OCI-LY7 (cell line): ENCODE data around the gene GTF2IRD1. TPM values are rescaled to one million over a fixed set of nuclear protein-coding genes. Genes with fewer than 3 reads are reported as not detected.

Experiments used
- BruUV-seq: library from RNA; stranded (reverse); fragments of 400-500 nt; replicated peaks from 2 replicates; lab custom pipeline; 2021; lab: Mats Ljungman, UMichigan
- CTCF ChIA-PET: fragments of 300-600 bp; sonication (Branson Sonifier 250); formaldehyde crosslinking; loops from one replicate; lab custom pipeline; 2022; ENCODE audit warnings: antibody characterized with exemption; ENCODE audit not compliant: unreplicated experiment; lab: Charles Lee
- POLR2A ChIA-PET: fragments of 300-600 bp; sonication (Branson Sonifier 250); formaldehyde crosslinking; loops from one replicate; lab custom pipeline; 2022; ENCODE audit warnings: antibody characterized with exemption; lab: Charles Lee
- DNase-seq: peaks from one replicate; pipeline ENCODE4 v3.0.0-alpha.2; 2015; ENCODE audit warnings: low spot score
- H2AFZ ChIP-seq: fragments of 200-600 bp; sonication (generic), shearing (Covaris generic); 2 replicates; pipeline ENCODE4 v1.6.1; 2014; ENCODE audit warnings: mild to moderate bottlenecking, antibody characterized with exemption, low read length, moderate library complexity
- H3K27ac ChIP-seq: fragments of 200-600 bp; sonication (generic); 2 replicates; pipeline ENCODE4 v1.5.1; 2014; ENCODE audit warnings: mixed run types, low read depth, mild to moderate bottlenecking, moderate library complexity, low read length, inconsistent platforms; ENCODE audit not compliant: poor library complexity, severe bottlenecking
- H3K36me3 ChIP-seq: fragments of 200-600 bp; sonication (generic); 2 replicates; pipeline ENCODE4 v1.6.1; 2014; ENCODE audit warnings: mild to moderate bottlenecking, antibody characterized with exemption, low read length, moderate library complexity, mixed read lengths; ENCODE audit not compliant: insufficient read depth
- H3K4me1 ChIP-seq: fragments of 200-600 bp; sonication (generic); 2 replicates; pipeline ENCODE4 v1.5.1; 2014; ENCODE audit warnings: mild to moderate bottlenecking, low read length; ENCODE audit not compliant: insufficient read depth, poor library complexity, severe bottlenecking
- H3K4me2 ChIP-seq: fragments of 200-600 bp; sonication (generic); 2 replicates; pipeline ENCODE4 v1.6.1; 2014; ENCODE audit warnings: mild to moderate bottlenecking, low read length
- H3K4me3 ChIP-seq: fragments of 200-600 bp; sonication (generic); 2 replicates; pipeline ENCODE4 v1.5.1; 2014; ENCODE audit warnings: mild to moderate bottlenecking, low read depth, low read length; ENCODE audit not compliant: poor library complexity, severe bottlenecking
- H3K79me2 ChIP-seq: fragments of 200-600 bp; sonication (generic); 2 replicates; pipeline ENCODE4 v1.6.1; 2016; ENCODE audit warnings: low read depth, mild to moderate bottlenecking, low read length, moderate library complexity, mixed read lengths; ENCODE audit not compliant: insufficient read depth
- H3K9me2 ChIP-seq: fragments of 200-600 bp; sonication (generic); 2 replicates; pipeline ENCODE4 v1.6.1; 2016; ENCODE audit warnings: mild to moderate bottlenecking, low read length, mixed read lengths; ENCODE audit not compliant: insufficient read depth
- H3K9me3 ChIP-seq: fragments of 200-600 bp; sonication (generic); 2 replicates; pipeline ENCODE4 v1.6.1; 2014; ENCODE audit warnings: mild to moderate bottlenecking, mixed run types, low read length, mixed read lengths
- H4K20me1 ChIP-seq: fragments of 200-600 bp; sonication (generic); 2 replicates; pipeline ENCODE4 v1.6.1; 2014; ENCODE audit warnings: mild to moderate bottlenecking, antibody characterized with exemption, low read length, moderate library complexity, mixed read lengths; ENCODE audit not compliant: insufficient read depth
- EZH2phosphoT487 ChIP-seq: fragments of 200-600 bp; sonication (generic); IDR thresholded peaks from 2 replicates; pipeline ENCODE4 v1.6.1; 2018; ENCODE audit warnings: low read depth, borderline replicate concordance, mild to moderate bottlenecking, mixed run types, antibody characterized with exemption, low read length, moderate library complexity, mixed read lengths
- intact Hi-C: fragments of 100-400 bp; cut with micrococcal nuclease; formaldehyde crosslinking; loops from one replicate; pipeline ENCODE4 v1.10.0; 2022; ENCODE audit not compliant: unreplicated experiment
- total RNA-seq, 2 experiments: library from RNA; depleted of rRNA in 1 of 2; stranded (reverse); fragments of >200 nt in 1 of 2; shearing (Covaris generic) in 1 of 2; gene quantifications; 2 replicates each; pipeline ENCODE4 v1.2.3, GENCODE V29; 2014 to 2022
- TF ChIP-seq, protein P1 (sequence below): fragments of 200-600 bp; sonication (generic); conservative IDR thresholded peaks from 2 replicates; pipeline ENCODE4 v1.5.1; 2014; ENCODE audit warnings: mild to moderate bottlenecking, antibody characterized with exemption, low read length, moderate library complexity, mixed read lengths

GTF2IRD1 gene
- total RNA-seq, 2 experiments from 2014 or later = 4.4 to 34.3 TPM

GRCh38 chr7:74420006-74420405 lies 33.7 kb upstream of the GTF2IRD1 start:
- ChIA-PET CTCF (no interaction called here), POLR2A (no interaction called here)
- Histone ChIP-seq H3K36me3 (no peaks in the 10 kb centered on the region), H3K27ac (no peak overlapping the region), H3K9me2 (no peaks in the 10 kb centered on the region), H2AFZ (no peak overlapping the region), H4K20me1 (no peaks in the 10 kb centered on the region), H3K4me3 (no peak overlapping the region), H3K9me3 (no peaks in the 10 kb centered on the region), H3K4me2 (no peak overlapping the region), H3K4me1 (no peaks in the 10 kb centered on the region), H3K79me2 (no peaks in the 10 kb centered on the region)
- no peak for DNase-seq
- no TSS peak for BruUV-seq
- no peak for TF ChIP-seq EZH2phosphoT487
- TF ChIP-seq, protein P1, sequence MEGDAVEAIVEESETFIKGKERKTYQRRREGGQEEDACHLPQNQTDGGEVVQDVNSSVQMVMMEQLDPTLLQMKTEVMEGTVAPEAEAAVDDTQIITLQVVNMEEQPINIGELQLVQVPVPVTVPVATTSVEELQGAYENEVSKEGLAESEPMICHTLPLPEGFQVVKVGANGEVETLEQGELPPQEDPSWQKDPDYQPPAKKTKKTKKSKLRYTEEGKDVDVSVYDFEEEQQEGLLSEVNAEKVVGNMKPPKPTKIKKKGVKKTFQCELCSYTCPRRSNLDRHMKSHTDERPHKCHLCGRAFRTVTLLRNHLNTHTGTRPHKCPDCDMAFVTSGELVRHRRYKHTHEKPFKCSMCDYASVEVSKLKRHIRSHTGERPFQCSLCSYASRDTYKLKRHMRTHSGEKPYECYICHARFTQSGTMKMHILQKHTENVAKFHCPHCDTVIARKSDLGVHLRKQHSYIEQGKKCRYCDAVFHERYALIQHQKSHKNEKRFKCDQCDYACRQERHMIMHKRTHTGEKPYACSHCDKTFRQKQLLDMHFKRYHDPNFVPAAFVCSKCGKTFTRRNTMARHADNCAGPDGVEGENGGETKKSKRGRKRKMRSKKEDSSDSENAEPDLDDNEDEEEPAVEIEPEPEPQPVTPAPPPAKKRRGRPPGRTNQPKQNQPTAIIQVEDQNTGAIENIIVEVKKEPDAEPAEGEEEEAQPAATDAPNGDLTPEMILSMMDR = no peak
- intact Hi-C loops = no loop called here

GRCh38 chr7:74424291-74424880 lies 29.3 kb upstream of the GTF2IRD1 start:
- Histone ChIP-seq H3K4me2 (no peak overlapping the region), H2AFZ (no peak overlapping the region), H3K9me3 (no peaks in the 10 kb centered on the region), H3K9me2 (no peaks in the 10 kb centered on the region), H4K20me1 (no peaks in the 10 kb centered on the region), H3K27ac (no peak overlapping the region), H3K36me3 (no peaks in the 10 kb centered on the region), H3K79me2 (no peaks in the 10 kb centered on the region), H3K4me1 (no peaks in the 10 kb centered on the region), H3K4me3 (no peak overlapping the region)
- CTCF ChIA-PET = no interaction called here
- POLR2A ChIA-PET = interaction anchor here (1.3 kb wide), 2 partner anchors 13 to 23 kb away, joined by 3 read pairs; no protein-coding TSS in a partner anchor
- TF ChIP-seq, protein P1 = no peak
- TF ChIP-seq EZH2phosphoT487 = no peak
- no TSS peak for BruUV-seq
- DNase-seq = no peak
- intact Hi-C loops = no loop called here

- TF ChIP-seq, protein P1 = no peak
- no peak for TF ChIP-seq EZH2phosphoT487
- no peaks in the 10 kb centered on the region for H3K9me2 ChIP-seq
- ChIA-PET POLR2A (no interaction called here), CTCF (no interaction called here)
- DNase-seq = no peak
- H3K4me3 ChIP-seq = no peak overlapping the region
- H3K9me3 ChIP-seq = no peaks in the 10 kb centered on the region
- no peaks in the 10 kb centered on the region for H4K20me1 ChIP-seq
- H3K4me2 ChIP-seq = no peak overlapping the region
- no peaks in the 10 kb centered on the region for H3K36me3 ChIP-seq
- no peaks in the 10 kb centered on the region for H3K4me1 ChIP-seq
- no TSS peak for BruUV-seq
- intact Hi-C loops = no loop called here
- no peak overlapping the region for H2AFZ ChIP-seq
- H3K27ac ChIP-seq = no peak overlapping the region
- H3K79me2 ChIP-seq = no peaks in the 10 kb centered on the region
Observed at GRCh38 chr7:74428023-74428422, 25.7 kb upstream of the GTF2IRD1 start.
